HG03520 (cell line): ENCODE results near the gene CD93.

Experiments used
- ATAC-seq: cut with Tn5 transposase; IDR thresholded peaks from one replicate; pipeline ENCODE4 v1.9.1; 2021; ENCODE audit warnings: mild to moderate bottlenecking, moderate library complexity; ENCODE audit not compliant: unreplicated experiment

The CD93 gene

GRCh38 chr20:23062632-23063031, 23.5 kb downstream of the CD93 start:
- ATAC-seq = no peak

- no peak for ATAC-seq
These were observed 24.2 kb downstream of the CD93 start for GRCh38 chr20:23061734-23062561.

GRCh38 chr20:23061262-23061661, 24.9 kb downstream of the CD93 start:
- no peak for ATAC-seq

- ATAC-seq = no peak
These were observed 25.5 kb downstream of the CD93 start for GRCh38 chr20:23060629-23061028.

- no peak for ATAC-seq
These were observed 26.3 kb downstream of the CD93 start for GRCh38 chr20:23059846-23060245.

GRCh38 chr20:23059001-23059400, 27.1 kb downstream of the CD93 start:
- ATAC-seq = no peak

- ATAC-seq = no peak
These were observed 27.9 kb downstream of the CD93 start for GRCh38 chr20:23058240-23058639.

GRCh38 chr20:23052904-23053303, 33.2 kb downstream of the CD93 start:
- ATAC-seq = no peak

- no peak for ATAC-seq
These were observed 35.1 kb downstream of the CD93 start for GRCh38 chr20:23050847-23051627.

- ATAC-seq = no peak
These were observed 35.9 kb downstream of the CD93 start for GRCh38 chr20:23050076-23050838.

GRCh38 chr20:23049201-23050075, 36.7 kb downstream of the CD93 start, which contains the start of gene THBD:
THBD (minus strand) TSS chr20:23049672; CDS start chr20:23049504, 168 bp downstream.
- no peak for ATAC-seq

GRCh38 chr20:23048283-23049200, 37.6 kb downstream of the CD93 start:
- ATAC-seq = no peak

- ATAC-seq = no peak
These were observed 38.3 kb downstream of the CD93 start for GRCh38 chr20:23047738-23048214.

GRCh38 chr20:23047001-23047737, 39.0 kb downstream of the CD93 start:
- no peak for ATAC-seq

- no peak for ATAC-seq
These were observed 39.7 kb downstream of the CD93 start for GRCh38 chr20:23046431-23046830.

GRCh38 chr20:23043376-23043775, 42.7 kb downstream of the CD93 start:
- ATAC-seq = no peak

GRCh38 chr20:23042270-23042669, 43.9 kb downstream of the CD93 start:
- no peak for ATAC-seq

- no peak for ATAC-seq
These were observed 46.1 kb downstream of the CD93 start for GRCh38 chr20:23039885-23040508.
